ENCODE measurements around the gene PDK3.

PDK3 gene

GRCh38 chrX:24483596-24483995 lies 18.5 kb downstream of the PDK3 start:
- no peak for DNase-seq

GRCh38 chrX:24485323-24485722 lies 20.2 kb downstream of the PDK3 start:
- DNase-seq, result no peak

- DNase-seq, result no peak
Observed at GRCh38 chrX:24485976-24486680, 21.0 kb downstream of the PDK3 start.

GRCh38 chrX:24487571-24487970 lies 22.5 kb downstream of the PDK3 start:
- DNase-seq, result no peak

DNA sequence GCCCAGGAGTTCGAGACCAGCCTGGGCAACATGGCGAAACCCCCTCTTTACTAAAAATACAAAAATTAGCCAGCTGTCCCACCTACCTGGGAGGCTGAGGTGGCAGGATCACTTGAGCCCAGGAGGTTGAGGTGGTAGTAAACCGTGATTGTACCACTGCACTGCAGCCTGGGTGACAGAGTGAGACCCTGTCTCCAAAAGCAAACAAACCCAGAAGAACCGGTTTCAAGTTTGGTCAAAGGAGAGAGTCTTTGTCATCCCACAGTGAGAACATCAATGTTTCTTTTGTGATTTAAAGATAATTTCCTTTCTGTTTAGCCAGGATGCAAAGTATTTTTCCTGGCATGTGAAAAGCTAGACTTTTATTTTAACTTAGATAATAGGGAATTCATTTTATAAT lies 26.7 kb downstream of the PDK3 start:
- DNase-seq, result no peak

DNA sequence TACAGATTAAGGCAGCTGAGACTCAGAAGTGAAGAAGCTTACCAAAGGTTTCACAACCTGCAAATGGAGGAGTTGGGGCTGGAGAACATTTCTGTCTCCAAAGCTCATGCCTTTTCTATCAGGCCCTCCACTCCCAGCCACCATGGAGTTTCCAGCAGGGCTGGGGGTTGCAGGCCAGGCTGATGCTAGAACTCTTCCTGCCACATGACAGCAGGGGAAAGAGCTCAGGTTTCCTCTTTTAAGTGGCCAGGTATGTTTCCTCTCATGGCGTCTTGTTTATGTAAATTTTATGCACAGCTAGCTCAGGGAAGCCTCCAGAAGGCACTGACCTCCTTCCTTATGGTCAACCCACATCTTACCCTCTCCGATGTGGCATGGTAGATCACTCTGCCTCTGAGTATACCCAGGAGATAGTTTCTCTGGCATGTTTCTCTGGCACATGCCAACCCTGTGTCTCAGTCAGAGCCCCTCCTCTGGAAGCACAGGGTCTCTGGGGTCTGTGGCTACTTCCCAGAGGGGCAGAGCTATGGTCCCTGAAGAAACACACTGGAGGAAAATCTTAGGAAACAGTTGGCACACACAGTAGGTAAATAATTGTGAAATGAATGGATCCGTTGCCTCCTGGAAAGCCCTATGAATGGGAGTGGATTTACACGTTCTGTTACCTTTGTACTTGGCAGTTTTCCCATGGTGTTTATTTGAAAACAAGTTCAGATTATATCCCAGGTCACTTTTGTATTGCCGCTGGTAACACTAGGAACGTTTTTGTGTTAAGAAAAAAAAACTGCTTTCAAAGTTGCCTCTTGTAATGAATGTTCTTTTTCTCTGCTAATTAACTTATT lies 28.9 kb downstream of the PDK3 start:
- DNase-seq, result no peak

DNA sequence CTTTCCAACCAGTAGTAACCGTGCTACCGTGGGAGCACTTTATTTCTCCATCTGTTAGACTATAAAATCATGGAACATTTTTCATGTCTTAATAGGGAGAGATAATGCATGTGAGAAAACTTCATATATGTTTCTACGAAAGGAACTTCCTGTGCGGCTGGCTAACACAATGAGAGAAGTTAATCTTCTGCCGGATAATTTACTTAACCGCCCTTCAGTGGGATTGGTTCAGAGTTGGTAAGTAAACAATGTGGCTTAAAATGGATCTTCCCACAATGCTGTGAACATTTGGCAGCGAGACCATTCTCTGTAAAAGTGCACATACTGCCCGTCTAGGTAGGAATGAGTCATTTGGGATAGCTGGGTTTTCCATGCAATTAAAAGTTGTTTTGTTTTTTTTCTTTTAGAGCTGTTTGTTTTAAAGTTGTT lies 29.6 kb downstream of the PDK3 start:
- DNase-seq, result no peak

- no peak for DNase-seq
Observed at GRCh38 chrX:24495700-24496099, 30.6 kb downstream of the PDK3 start.

DNA sequence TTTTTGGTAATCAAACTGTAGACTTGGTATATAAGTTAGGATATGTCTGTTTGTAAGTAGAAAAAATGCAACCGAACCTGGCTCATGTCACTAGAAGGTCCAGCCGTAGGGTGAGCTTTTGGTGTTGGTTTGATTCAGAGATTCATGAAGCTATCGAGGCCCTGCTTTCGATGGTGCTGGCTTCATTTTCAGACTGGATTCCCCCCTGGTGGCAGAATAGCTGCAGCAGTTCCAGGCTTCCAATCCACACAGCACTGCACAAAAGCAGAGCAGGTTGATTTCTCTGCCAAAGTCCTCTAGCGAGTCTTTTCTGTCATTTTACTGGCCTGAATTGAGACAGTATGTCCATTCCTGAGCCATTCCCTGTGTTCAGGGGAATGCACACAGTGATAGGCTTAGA lies 33.1 kb downstream of the PDK3 start:
- DNase-seq, result no peak

- DNase-seq, result no peak
Observed at GRCh38 chrX:24498975-24499374, 33.9 kb downstream of the PDK3 start.

- DNase-seq, result no peak
Observed at GRCh38 chrX:24506082-24506481, 41.0 kb downstream of the PDK3 start.

DNA sequence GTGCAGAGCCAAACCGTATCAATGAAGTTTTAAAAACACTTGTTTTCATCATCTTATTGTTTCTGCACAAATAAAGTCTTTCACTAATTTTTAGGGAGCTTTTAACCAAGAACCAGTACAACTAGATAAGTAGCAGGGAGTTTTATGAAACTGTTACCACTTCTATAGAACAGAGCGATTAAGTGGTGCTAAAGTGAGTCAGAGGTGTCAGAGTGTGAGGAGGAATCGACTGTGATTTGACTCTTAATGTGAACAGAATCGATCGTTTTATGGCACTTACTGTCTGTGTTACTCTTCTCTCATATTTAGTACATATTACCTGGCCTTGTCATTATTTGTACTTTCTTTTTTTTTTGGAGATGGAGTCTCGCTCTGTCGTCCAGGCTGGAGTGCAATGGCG lies 43.3 kb downstream of the PDK3 start:
- no peak for DNase-seq

DNA sequence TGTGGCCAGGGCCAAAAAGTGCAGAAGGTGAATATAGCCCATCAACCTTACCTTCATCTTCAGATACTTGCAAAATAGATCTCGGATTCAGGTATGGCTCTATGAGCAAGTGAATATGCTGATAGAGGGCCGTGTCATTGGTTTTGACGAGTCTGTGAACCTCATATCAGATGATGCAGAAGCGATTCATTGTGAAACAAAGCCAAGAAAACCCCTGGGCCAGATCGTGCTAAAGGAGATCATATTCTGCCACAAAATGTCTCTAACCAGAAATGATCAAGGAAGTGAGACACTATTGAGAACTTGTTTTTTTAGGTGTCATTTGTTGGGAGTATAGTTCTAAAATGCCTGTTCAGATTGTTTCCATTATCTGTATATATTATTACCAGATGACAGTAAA lies 48.3 kb downstream of the PDK3 start:
- DNase-seq, result no peak

- no peak for DNase-seq
Observed at GRCh38 chrX:24515447-24515846, 50.4 kb downstream of the PDK3 start.

- no peak for DNase-seq
Observed at GRCh38 chrX:24520472-24520871, 55.4 kb downstream of the PDK3 start.

GRCh38 chrX:24525455-24525854 lies 60.4 kb downstream of the PDK3 start:
- DNase-seq, result no peak

- DNase-seq, result no peak
Observed at GRCh38 chrX:24526616-24527015, 61.5 kb downstream of the PDK3 start.

GRCh38 chrX:24528605-24529004 lies 63.5 kb downstream of the PDK3 start:
- no peak for DNase-seq

DNA sequence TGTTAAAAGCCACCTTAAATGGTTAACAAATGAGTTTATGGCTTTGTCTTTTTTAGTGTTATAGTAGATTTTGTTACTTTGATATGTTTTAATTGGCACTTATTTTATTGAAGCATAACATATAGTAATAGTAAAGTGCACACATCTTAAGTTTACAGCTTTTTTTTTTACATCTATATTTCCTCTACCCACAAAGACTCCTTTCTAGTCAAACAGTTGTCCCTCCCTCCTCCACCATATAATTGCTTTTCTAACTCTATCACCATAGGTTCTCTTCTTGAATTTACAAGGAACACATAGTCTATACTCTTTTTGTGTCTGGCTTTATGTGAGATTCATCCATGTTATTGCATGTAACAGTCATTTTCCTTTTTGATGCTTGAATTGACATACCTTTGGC lies 71.5 kb downstream of the PDK3 start:
- DNase-seq, result no peak

- DNase-seq, result no peak
Observed at GRCh38 chrX:24542756-24543155, 77.7 kb downstream of the PDK3 start.

GRCh38 chrX:24547961-24548360 lies 82.9 kb downstream of the PDK3 start:
- DNase-seq, result no peak

DNA sequence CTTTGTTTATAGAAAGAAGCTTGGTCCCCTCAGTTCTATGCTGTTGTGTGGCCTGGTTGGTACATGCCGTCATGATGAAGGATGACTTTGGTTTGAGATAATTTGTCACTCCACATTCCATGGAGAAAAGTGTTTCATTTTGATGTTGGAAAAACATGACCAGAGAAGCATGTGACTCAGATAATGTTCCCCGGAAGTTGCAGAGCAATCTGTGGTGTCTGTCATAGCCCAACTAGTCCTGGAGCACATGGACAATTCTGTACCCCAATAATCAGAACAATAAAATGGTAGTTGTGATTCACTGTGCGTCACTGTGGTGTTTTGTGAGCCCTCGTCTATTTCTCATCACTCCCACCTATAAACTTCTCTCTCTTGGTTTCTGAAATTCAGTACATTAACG lies 85.1 kb downstream of the PDK3 start:
- DNase-seq, result no peak

- no peak for DNase-seq
Observed at GRCh38 chrX:24553011-24553410, 87.9 kb downstream of the PDK3 start.

GRCh38 chrX:24561121-24561520 lies 96.0 kb downstream of the PDK3 start:
- no peak for DNase-seq

Measured in NCI-H1436 treated with DMSO at 0.1 percent for 48 hours (cell line).